Sigmoid colon (tissue), 4 donors: ENCODE measurements around the gene IL22RA2.

ENCODE experiments used
- CTCF ChIP-seq, 4 experiments: fragments of 450-650 bp in 3 of 4; fragments of 200-600 bp in 1 of 4; IDR thresholded peaks; one replicate each; pipeline ENCODE4 v1.5.1; 2016 to 2019; ENCODE audit warnings: antibody characterized with exemption in 4 of 4, mild to moderate bottlenecking in 3 of 4, moderate library complexity in 2 of 4
- POLR2AphosphoS5 ChIP-seq, 4 donors: sonication (generic); formaldehyde crosslinking; IDR thresholded peaks; one replicate each; pipeline ENCODE4 v1.6.1; 2017; ENCODE audit warnings: antibody characterized with exemption in 4 of 4

GRCh38 chr6:137097526-137097925, 75.9 kb downstream of the IL22RA2 start:
- no peak for TF ChIP-seq CTCF (IDR thresholded peaks at IDR 0.05)
- TF ChIP-seq POLR2AphosphoS5 (IDR thresholded peaks at IDR 0.05): no peak
